ENCODE measurements around the gene FANCD2. TPM values are rescaled to one million over a fixed set of nuclear protein-coding genes. Genes with fewer than 3 reads are reported as not detected.
"Not testable (repeated sequence)": the region's sequence is repeated elsewhere in the genome, so short reads cannot be mapped to it uniquely, and the experiment has no call there.

Gene FANCD2
- total RNA-seq, 1 experiment from 2014 or later, result 32.3 TPM

- DNase-seq (ENCODE audit: low read depth), result no peak
These were observed 14.1 kb upstream of the FANCD2 start for GRCh38 chr3:10012106-10012505.

GRCh38 chr3:10015461-10015904 is 10.8 kb upstream of the FANCD2 start:
- DNase-seq (ENCODE audit: low read depth), result peak; percentile 99

GRCh38 chr3:10017636-10018292 is 8.5 kb upstream of the FANCD2 start:
- DNase-seq (ENCODE audit: low read depth), result peak; percentile 95

- DNase-seq (ENCODE audit: low read depth), result not testable (repeated sequence)
These were observed 7.4 kb upstream of the FANCD2 start for GRCh38 chr3:10018806-10019205.

GRCh38 chr3:10019326-10019725 is 6.9 kb upstream of the FANCD2 start:
- no peak for DNase-seq (ENCODE audit: low read depth)

- DNase-seq (ENCODE audit: low read depth), result peak; percentile 93
These were observed 4.1 kb upstream of the FANCD2 start for GRCh38 chr3:10021856-10022775.

GRCh38 chr3:10023587-10024310 is 2.5 kb upstream of the FANCD2 start:
- DNase-seq (ENCODE audit: low read depth), result peak; percentile 87

GRCh38 chr3:10025205-10026083 is 793 bp upstream of the FANCD2 start:
- DNase-seq (ENCODE audit: low read depth), result no peak

GRCh38 chr3:10041034-10041433 is 14.8 kb downstream of the FANCD2 start:
- peak; percentile 8 for DNase-seq (ENCODE audit: low read depth)

- DNase-seq (ENCODE audit: low read depth), result no peak
These were observed 21.6 kb downstream of the FANCD2 start for GRCh38 chr3:10047876-10048275.

- not testable (repeated sequence) for DNase-seq (ENCODE audit: low read depth)
These were observed 26.8 kb downstream of the FANCD2 start for GRCh38 chr3:10053054-10053453.

- DNase-seq (ENCODE audit: low read depth), result no peak
These were observed 28.9 kb downstream of the FANCD2 start for GRCh38 chr3:10055097-10055496.

- DNase-seq (ENCODE audit: low read depth), result not testable (repeated sequence)
These were observed 43.8 kb downstream of the FANCD2 start for GRCh38 chr3:10070077-10070476.

- no peak for DNase-seq (ENCODE audit: low read depth)
These were observed 48.4 kb downstream of the FANCD2 start for GRCh38 chr3:10074666-10075065.

GRCh38 chr3:10081871-10082270 is 55.6 kb downstream of the FANCD2 start:
- DNase-seq (ENCODE audit: low read depth), result no peak

GRCh38 chr3:10085738-10086137 is 59.5 kb downstream of the FANCD2 start:
- no peak for DNase-seq (ENCODE audit: low read depth)

- no peak for DNase-seq (ENCODE audit: low read depth)
These were observed 62.0 kb downstream of the FANCD2 start for GRCh38 chr3:10088256-10088655.

- DNase-seq (ENCODE audit: low read depth), result no peak
These were observed 63.9 kb downstream of the FANCD2 start for GRCh38 chr3:10090179-10090578.

GRCh38 chr3:10090774-10091173 is 64.5 kb downstream of the FANCD2 start:
- DNase-seq (ENCODE audit: low read depth), result not testable (repeated sequence)

- DNase-seq (ENCODE audit: low read depth), result not testable (repeated sequence)
These were observed 65.2 kb downstream of the FANCD2 start for GRCh38 chr3:10091387-10091786.

- DNase-seq (ENCODE audit: low read depth), result no peak
These were observed 67.4 kb downstream of the FANCD2 start for GRCh38 chr3:10093678-10094077.

Data from RPMI7951 (cell line).